Measurements from ENCODE around the gene OR2V1.
"Not testable (repeated sequence)": the region's sequence is repeated elsewhere in the genome, so short reads cannot be mapped to it uniquely, and the experiment has no call there.

The OR2V1 gene

DNA sequence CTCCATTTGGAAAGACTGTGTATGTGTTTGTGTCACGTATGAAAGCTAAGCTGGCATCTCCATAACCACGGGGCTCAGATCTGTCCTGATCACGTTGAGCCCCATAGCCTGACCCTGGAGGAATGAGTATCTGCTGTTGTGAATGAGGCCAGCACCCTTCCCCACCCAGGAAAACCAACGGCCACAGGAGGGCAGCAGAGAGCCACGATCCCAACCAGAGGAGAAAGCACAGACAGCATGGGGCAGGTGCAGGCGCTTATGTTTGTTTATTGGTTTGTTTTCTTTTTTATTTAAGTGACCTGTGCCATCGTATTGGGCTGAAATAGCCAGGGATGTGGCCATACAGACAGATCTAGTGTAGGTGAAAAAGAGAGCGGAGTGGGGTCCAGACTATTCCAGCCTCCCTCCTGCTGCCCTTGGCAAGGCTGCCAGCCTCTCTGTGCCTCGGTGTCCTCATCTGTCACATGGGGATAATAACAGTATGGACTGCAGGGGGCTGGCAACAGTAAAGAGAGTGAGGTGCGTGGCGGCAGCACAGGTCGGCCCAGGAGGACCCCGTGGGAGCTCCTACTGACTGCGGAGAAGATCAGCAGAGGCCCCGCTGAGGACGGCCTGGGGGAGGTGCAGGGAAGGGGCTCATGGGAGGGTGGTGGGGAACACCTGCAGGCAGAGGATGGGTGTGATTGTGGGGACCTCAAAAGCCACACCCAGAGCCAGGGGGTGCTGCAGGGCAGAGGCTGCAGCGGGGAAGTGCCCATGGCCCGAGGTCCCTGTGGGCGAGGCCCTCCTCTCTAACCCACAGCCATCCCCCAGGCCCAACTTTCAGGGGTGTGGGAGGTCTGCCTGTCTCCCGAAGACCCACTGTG, 28.6 kb upstream of the OR2V1 start:
- peak; percentile 79 to 92 (median 84) for DNase-seq

GRCh38 chr5:181158869-181159268, 27.9 kb upstream of the OR2V1 start:
- DNase-seq: no peak

DNA sequence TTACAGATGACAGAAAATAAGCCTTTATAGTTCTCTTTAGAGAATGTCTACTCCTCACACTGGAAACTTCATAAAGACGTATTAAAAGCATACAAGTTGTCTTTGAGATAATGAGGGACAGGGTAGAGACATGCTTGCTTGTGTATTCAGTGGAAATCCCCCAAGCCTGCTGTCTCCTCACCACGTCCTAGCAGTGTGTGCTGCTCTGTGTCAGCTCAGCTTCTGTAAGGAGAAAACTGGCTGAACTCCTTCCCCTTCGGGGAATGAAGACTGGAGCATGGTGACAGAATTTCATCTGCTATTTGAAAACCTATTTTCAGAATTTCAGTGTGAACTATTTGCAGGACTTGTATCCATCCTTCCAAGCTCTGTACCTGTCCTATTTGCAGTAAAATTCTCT, 25.8 kb upstream of the OR2V1 start:
- DNase-seq: no peak

- DNase-seq: peak in 1 of 5 experiments; percentile 71
Measured at GRCh38 chr5:181153814-181154213, 22.8 kb upstream of the OR2V1 start.

GRCh38 chr5:181152406-181152805, 21.4 kb upstream of the OR2V1 start:
- DNase-seq: no peak

DNA sequence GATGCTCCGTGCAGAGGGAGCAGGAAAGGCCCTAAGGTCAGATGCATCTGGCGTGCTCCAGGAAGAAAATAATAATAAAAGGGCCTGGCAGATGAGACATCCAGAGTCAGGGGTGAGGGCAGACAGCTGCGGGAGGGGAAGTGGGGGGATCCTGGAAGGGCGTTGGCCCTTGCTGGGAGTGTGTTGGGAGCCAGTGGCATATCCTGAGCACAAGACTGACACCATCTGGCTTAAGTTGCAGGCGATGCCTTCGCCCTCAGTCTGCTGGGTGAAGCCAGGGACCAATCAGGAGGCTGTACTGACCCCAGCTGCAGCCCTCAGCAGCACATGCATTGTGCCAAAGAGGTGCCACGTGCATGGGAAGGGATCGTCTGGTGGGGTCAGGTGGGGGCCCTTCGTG, 20.2 kb upstream of the OR2V1 start:
- no peak for DNase-seq

DNA sequence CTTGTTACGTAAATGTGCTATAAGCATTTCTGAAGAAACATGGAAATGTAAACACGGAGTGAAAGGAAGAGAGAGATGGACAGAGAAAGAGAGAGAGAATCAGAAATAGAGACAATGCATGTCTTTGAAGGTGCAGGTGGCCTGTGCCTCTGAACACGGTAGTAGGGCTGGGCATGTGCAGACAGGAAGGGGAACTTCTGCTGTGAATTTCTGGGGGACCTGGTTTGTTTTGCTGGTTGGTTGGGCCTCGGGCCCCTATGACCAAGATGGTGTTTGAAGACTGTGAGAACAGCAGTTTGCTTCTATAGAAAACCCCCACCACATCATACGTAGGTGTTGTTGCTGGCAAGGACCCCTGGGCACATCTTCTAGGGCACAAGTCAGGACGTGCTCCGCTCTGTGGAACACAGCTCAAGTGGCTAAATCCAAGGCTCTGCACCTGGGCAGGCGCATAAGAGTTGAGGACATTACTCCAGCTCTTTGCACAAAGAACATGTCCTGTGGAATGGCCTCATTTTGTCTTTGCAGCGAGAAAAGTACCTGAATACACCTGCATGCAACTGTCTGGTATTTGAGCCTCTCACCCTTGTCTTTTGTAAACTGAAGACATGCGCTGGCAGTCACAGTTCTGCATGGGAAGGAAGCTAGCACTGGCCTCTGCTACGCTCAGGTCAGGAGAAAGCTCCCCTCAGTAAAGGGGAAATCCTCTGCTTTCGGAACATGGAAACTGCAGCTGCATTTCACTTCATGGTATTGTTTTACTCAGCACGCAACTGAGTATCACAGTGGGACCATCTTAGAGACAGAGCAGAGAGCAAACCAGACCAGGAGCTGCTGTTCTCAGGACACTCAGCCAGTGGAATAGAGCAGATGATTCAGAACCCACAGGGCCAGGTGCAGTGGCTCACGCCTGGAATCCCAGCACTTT, 19.1 kb upstream of the OR2V1 start:
- DNase-seq: no peak

- no peak for DNase-seq
Measured at GRCh38 chr5:181149355-181149754, 18.4 kb upstream of the OR2V1 start.

DNA sequence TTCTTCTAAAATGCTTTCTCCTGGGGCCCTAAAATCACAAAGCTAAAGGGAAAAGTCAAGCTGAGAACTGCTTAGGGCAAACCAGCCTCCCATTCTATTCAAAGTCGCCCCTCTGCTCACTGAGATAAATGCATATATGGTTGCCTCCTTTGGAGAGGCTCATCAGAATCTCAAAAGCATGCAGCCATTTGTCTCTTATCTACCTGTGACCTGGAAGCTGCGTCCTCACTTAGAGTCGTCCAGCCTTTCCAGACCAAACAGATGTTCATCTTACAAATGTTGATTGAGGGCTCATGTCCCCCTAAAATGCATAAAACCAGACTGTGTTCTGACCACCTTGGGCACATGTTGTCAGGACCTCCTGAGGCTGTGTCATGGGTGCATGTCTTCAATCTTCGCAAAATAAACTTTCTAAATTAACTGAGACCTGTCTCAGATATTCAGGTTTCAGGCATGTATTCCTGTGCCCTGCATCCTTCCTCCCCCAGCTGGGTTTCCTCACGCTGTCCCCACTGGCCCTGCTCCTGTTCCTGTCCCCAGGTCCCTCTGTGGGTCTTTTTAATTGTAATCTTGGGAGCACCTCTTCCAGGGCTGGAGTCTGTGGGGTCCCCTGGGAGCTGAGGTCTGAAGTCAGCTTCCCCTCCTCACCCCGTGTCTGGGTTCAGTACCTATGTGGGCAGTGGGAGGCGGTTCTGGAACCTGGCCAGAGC, 16.1 kb upstream of the OR2V1 start, which contains the start of gene OR2V2:
OR2V2 (plus strand) TSS at position 660 of the 710 bp plus-strand sequence. CDS start 7,357 bp downstream, outside the sequence.
- not testable (repeated sequence) for DNase-seq

- DNase-seq: no peak
Measured at GRCh38 chr5:181145133-181145532, 14.2 kb upstream of the OR2V1 start.

DNA sequence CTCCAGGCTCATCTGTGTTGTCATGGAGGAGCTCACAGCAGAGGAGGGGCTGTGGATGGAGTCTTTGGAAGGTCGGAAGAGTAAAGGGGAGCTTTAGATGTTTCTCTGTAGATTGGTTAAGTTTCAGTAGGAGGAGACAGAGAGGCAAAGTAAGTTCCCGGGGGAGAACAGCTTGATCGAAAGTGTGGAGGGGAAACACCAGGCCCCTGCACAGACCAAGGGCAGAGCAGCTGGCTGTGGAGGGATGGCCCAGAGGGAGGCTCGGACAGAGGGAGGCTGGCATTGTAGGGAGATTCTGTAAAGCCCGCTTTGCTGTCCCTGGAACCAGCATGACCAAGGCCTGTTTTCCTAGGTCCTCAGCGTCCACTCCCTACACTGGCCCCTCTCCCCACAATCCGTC, 11.1 kb upstream of the OR2V1 start:
- DNase-seq: no peak

DNA sequence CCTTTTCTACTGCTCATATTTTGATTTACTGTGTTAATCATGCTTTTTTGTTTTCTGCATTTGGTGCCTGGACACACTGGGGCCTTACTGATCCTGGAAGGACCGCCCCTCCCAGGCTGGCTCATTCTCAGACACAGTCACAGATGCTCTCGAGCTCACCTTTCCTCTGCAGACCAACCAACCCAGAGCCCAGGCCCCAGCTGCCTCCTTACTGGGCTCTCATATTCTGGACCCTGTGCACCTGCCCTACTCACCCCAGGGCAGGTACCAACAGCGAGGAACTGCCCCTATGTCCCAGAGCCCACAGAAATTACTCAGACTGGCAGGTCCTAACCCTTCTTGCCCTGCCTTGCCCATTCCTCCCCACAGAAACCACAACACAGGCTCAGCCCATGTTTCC, 9.8 kb upstream of the OR2V1 start:
- DNase-seq: no peak

- DNase-seq: no peak
Measured at GRCh38 chr5:181138258-181138657, 7.3 kb upstream of the OR2V1 start.

DNA sequence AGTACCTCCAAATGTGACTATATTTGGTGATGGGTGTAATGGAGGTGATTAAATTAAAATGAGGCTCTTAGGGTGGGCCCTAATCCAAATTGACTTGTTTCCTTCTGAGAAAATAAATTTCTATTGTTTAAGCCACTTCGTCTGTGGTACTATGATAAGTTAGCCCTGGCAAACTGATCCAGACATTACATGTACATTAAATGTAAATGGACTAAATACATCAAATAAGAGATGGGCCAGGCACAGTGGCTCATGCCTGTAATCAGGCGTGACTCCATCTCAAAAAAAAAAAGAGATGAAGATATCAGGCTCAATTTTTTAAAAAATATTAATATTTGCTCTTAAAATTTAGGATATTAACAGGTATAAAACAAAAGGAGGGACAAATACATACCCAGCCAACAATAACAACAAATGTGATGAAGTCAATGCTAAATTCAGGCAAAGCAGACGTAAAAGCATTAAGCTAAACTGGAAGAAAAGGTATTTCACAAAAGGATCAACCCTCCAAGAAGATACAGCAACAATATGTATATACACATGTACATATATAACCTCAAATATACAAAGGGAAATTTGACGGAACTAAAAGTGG, 5.5 kb upstream of the OR2V1 start:
- no peak for DNase-seq

DNA sequence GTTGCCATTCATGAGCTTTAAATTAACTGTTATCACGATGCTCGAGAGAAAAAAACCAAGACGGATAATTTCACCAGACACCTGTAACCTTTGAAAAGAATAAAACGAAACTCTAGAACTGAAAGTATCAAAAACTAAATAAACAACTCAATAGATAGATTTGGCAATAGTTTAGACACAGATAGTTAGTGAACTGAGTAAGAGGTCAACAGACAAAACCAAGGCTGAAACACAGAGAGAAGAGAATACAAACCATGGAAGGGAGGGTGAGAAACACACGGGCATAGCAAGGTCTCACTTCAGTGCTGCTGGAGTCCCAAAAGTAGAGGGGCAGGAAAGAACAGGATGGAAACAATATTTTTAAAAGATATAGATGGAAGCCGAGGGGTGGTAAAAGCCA, 3.3 kb upstream of the OR2V1 start:
- DNase-seq: no peak

DNA sequence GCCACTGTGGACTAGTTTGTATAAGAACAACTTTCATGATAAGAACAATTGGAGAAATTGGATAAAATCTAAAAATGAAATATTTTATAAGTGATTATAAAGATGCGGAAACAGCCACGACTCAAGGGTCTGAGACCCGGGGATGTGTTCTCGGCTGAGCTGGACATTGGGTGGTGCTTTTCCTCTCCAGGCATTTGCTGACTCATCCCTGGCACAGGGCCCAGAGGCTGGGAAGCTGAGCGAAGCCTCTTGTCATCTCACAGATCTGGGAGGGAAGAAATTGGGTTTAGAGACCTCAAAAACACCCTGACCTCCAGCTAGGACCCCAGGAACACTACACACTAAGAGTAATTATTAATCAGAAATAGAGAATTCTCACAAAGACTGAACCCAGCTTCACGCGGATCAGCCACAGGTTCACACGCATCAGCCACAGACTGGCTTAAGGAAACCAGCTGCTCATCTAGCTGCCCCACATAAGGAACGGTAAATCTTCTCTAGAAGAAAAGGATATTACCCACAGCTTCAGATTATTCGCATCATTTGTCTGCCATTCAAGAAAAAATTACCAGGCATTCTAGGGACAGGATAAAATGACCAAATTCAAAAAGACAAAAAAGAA, 2.8 kb upstream of the OR2V1 start:
- no peak for DNase-seq

DNA sequence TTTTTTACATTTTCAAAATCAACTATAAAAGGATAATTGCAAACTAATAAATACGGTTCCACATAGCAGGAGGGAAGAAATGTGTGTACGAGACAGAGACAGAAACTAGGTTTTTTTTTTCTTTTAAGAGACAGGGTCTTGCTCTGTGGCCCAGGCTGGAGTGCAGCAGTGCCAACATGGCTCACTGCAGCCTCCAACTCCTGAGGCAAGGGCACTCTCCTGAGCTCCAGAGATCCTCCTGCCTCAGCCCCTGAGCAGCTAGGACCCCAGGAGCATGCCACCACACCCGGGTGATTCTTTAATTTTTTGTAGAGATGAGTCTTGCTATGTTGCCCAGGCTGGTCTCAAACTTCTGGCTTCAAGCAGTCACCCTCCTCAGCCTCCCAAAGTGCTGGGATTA, 2.1 kb upstream of the OR2V1 start:
- DNase-seq: no peak

GRCh38 chr5:181131514-181131913, 545 bp upstream of the OR2V1 start:
- no peak for DNase-seq

DNA sequence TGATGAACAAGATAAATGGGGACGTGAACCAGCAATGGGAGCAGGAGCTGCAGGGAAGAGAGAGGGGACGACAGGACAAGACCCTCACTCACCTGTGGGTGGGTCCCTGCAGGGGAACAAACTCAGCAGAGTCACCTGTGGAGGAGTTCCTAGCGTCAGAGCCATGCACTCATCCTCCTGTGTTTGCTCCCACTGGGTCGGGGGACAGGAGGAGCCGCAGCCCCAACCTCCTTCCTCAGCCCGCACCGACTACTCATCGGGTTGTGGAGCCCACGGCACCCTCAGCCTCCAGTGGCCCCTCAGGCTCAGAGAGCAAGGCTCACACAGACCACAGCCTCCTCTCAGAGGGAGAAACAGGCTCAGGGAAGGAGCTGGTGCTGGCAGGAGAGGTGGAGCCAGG, 888 bp downstream of the OR2V1 start:
- DNase-seq: not testable (repeated sequence)

DNA sequence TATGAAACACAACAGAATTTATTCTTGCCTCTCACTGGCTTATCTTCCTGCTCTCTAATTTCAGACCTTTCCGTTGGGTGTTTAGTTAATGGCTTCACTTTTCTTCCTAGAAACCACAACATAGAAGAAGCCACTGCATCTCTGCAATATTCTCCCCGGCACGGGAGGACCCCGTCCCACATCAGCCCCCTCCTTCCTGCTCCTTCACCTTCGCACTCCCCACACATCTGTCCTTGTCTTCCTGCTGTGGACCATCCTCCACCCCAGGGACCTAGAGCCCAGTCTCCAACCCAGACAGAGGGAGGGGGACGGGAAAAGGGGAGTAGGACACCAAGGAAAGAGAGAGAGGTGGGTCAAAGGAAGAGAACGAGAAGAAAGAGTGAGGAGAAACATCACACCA, 1.4 kb downstream of the OR2V1 start:
- DNase-seq: no peak

- DNase-seq: no peak
Measured at GRCh38 chr5:181127907-181128626, 2.9 kb downstream of the OR2V1 start.
